CD4-positive, alpha-beta memory T cell (primary cell): ENCODE measurements around the gene WEE1. TPM values are rescaled to one million over a fixed set of nuclear protein-coding genes. Genes with fewer than 3 reads are reported as not detected.

Experiments
- CTCF ChIA-PET: fragments of 350-600 bp; sonication (Branson Sonifier 250); formaldehyde crosslinking; loops from one replicate; lab custom pipeline; 2021; ENCODE audit warnings: inconsistent platforms; ENCODE audit not compliant: partially characterized antibody; lab: Charles Lee
- POLR2A ChIA-PET: fragments of 350-600 bp; sonication (Branson Sonifier 250); formaldehyde crosslinking; loops from one replicate; lab custom pipeline; 2021; ENCODE audit not compliant: partially characterized antibody; lab: Charles Lee
- DNase-seq, 5 donors: peaks; one replicate each; pipeline versions ENCODE4 v3.0.0 to v3.0.0-alpha.2; 2020 to 2022; ENCODE audit warnings: mixed read lengths in 1 of 5
- H3K27ac ChIP-seq: one replicate; pipeline ENCODE4 v1.7.0; 2013; ENCODE audit warnings: low read depth, low read length
- H3K27me3 ChIP-seq: 2 replicates; pipeline ENCODE4 v1.7.0; 2013; ENCODE audit warnings: mild to moderate bottlenecking, low read length, moderate library complexity; ENCODE audit not compliant: insufficient read depth
- H3K36me3 ChIP-seq: 2 replicates; pipeline ENCODE4 v1.7.0; 2013; ENCODE audit warnings: mild to moderate bottlenecking, low read length, moderate library complexity; ENCODE audit not compliant: insufficient read depth
- H3K4me1 ChIP-seq: 2 replicates; pipeline ENCODE4 v1.7.0; 2013; ENCODE audit warnings: mild to moderate bottlenecking, low read length, moderate library complexity; ENCODE audit not compliant: insufficient read depth
- H3K4me3 ChIP-seq, 2 donors: one replicate each; pipeline ENCODE4 v1.7.0; 2013; ENCODE audit warnings: low read length in 2 of 2, mild to moderate bottlenecking in 1 of 2
- H3K9me3 ChIP-seq, 2 donors: one replicate each; pipeline ENCODE4 v1.7.0; 2013; ENCODE audit warnings: low read length in 2 of 2, control low read depth in 1 of 2; ENCODE audit not compliant: control insufficient read depth in 1 of 2
- H3K27ac Mint-ChIP-seq, 7 donors: one replicate each; pipeline ENCODE4 v1.8.0; 2020 to 2021; ENCODE audit warnings: mixed read lengths in 7 of 7, mild to moderate bottlenecking in 6 of 7, inconsistent platforms in 3 of 7, moderate library complexity in 3 of 7
- H3K27me3 Mint-ChIP-seq, 2 donors: one replicate each; pipeline ENCODE4 v1.8.0; 2020 to 2021; ENCODE audit warnings: mixed read lengths in 2 of 2
- H3K36me3 Mint-ChIP-seq, 2 donors: one replicate each; pipeline ENCODE4 v1.8.0; 2020 to 2021; ENCODE audit warnings: mixed read lengths in 2 of 2, inconsistent platforms in 1 of 2, mild to moderate bottlenecking in 1 of 2
- H3K4me1 Mint-ChIP-seq, 4 donors: one replicate each; pipeline ENCODE4 v1.8.0; 2020 to 2021; ENCODE audit warnings: mixed read lengths in 4 of 4, mild to moderate bottlenecking in 1 of 4
- H3K4me3 Mint-ChIP-seq, 8 donors: one replicate each; pipeline ENCODE4 v1.8.0; 2020 to 2021; ENCODE audit warnings: mixed read lengths in 8 of 8, mild to moderate bottlenecking in 7 of 8, moderate library complexity in 6 of 8, inconsistent platforms in 3 of 8
- H3K9me3 Mint-ChIP-seq, 8 donors: one replicate each; pipeline ENCODE4 v1.8.0; 2020 to 2021; ENCODE audit warnings: mixed read lengths in 8 of 8, mild to moderate bottlenecking in 5 of 8, inconsistent platforms in 3 of 8, moderate library complexity in 1 of 8
- intact Hi-C: fragments of 100-400 bp; cut with micrococcal nuclease; formaldehyde crosslinking; loops from one replicate; pipeline ENCODE4 v1.15.1; 2023
- polyA plus RNA-seq, 2 donors: library from polyadenylated mRNA; unstranded; fragments of 300-500 nt; fragmentation: Illumina TruSeq; gene quantifications; one replicate each; pipeline ENCODE4 v1.2.3, GENCODE V29; 2021
- total RNA-seq, 2 experiments: library from RNA; stranded (reverse); gene quantifications; one replicate each; pipeline ENCODE4 v1.2.3, GENCODE V29; 2021

WEE1 gene
- total and polyA plus RNA-seq, 4 experiments from 2014 or later: 5.8 to 11.7 (median 9.6) TPM

GRCh38 chr11:9625728-9626127 lies 52.3 kb downstream of the WEE1 start:
- no peak overlapping the region for H3K4me3 ChIP-seq
- intact Hi-C loops: no loop called here
- Mint-ChIP-seq H3K27me3 (peaks cover 0 to 2% of the 10 kb centered on the region in 2 donors), H3K9me3 (peaks cover 0 to 3% (median 0%) of the 10 kb centered on the region in 8 donors), H3K27ac (no peak overlapping the region), H3K4me1 (no peaks in the 10 kb centered on the region), H3K4me3 (no peak overlapping the region), H3K36me3 (no peaks in the 10 kb centered on the region)
- ChIA-PET POLR2A (no interaction called here), CTCF (no interaction called here)
- H3K27ac ChIP-seq: no peak overlapping the region
- H3K4me1 ChIP-seq: no peaks in the 10 kb centered on the region
- no peaks in the 10 kb centered on the region for H3K36me3 ChIP-seq
- no peaks in the 10 kb centered on the region for H3K27me3 ChIP-seq
- H3K9me3 ChIP-seq: no peaks in the 10 kb centered on the region
- no peak for DNase-seq

GRCh38 chr11:9626496-9627394 lies 53.3 kb downstream of the WEE1 start:
- DNase-seq: no peak
- Mint-ChIP-seq H3K27me3 (peaks cover 0 to 3% of the 10 kb centered on the region in 2 donors), H3K36me3 (no peaks in the 10 kb centered on the region), H3K9me3 (peaks cover 0 to 3% (median 0%) of the 10 kb centered on the region in 8 donors), H3K27ac (no peak overlapping the region), H3K4me3 (no peak overlapping the region), H3K4me1 (no peaks in the 10 kb centered on the region)
- Histone ChIP-seq H3K27me3 (no peaks in the 10 kb centered on the region), H3K4me3 (no peak overlapping the region), H3K4me1 (no peaks in the 10 kb centered on the region), H3K27ac (no peak overlapping the region), H3K9me3 (no peaks in the 10 kb centered on the region), H3K36me3 (no peaks in the 10 kb centered on the region)
- POLR2A ChIA-PET: no interaction called here
- CTCF ChIA-PET: no interaction called here
- intact Hi-C loops: no loop called here

- ChIA-PET POLR2A (no interaction called here), CTCF (interaction anchor here (1.0 to 1.6 kb wide), 3 partner anchors 15 to 94 kb away, joined by 3 to 4 read pairs (median 3); no protein-coding TSS in a partner anchor)
- Mint-ChIP-seq H3K27ac (no peak overlapping the region), H3K36me3 (no peaks in the 10 kb centered on the region), H3K4me1 (no peaks in the 10 kb centered on the region), H3K9me3 (peaks cover 0 to 3% (median under 1%) of the 10 kb centered on the region in 8 donors), H3K27me3 (peaks cover 0 to 3% of the 10 kb centered on the region in 2 donors), H3K4me3 (no peak overlapping the region)
- DNase-seq: no peak
- Histone ChIP-seq H3K27ac (no peak overlapping the region), H3K4me3 (no peak overlapping the region), H3K4me1 (no peaks in the 10 kb centered on the region), H3K27me3 (no peaks in the 10 kb centered on the region), H3K9me3 (no peaks in the 10 kb centered on the region), H3K36me3 (no peaks in the 10 kb centered on the region)
- intact Hi-C loops: no loop called here
These were observed 55.6 kb downstream of the WEE1 start for GRCh38 chr11:9629064-9629463.

- POLR2A ChIA-PET: no interaction called here
- intact Hi-C loops: no loop called here
- Histone ChIP-seq H3K4me3 (no peak overlapping the region), H3K9me3 (no peaks in the 10 kb centered on the region), H3K27me3 (no peaks in the 10 kb centered on the region), H3K4me1 (no peaks in the 10 kb centered on the region), H3K36me3 (no peaks in the 10 kb centered on the region), H3K27ac (no peak overlapping the region)
- no peaks in the 10 kb centered on the region for H3K4me1 Mint-ChIP-seq
- no peaks in the 10 kb centered on the region for H3K36me3 Mint-ChIP-seq
- peaks cover 0 to 3% (median 0%) of the 10 kb centered on the region in 8 donors for H3K9me3 Mint-ChIP-seq
- H3K27ac Mint-ChIP-seq: no peak overlapping the region
- peaks cover 0 to 3% of the 10 kb centered on the region in 2 donors for H3K27me3 Mint-ChIP-seq
- H3K4me3 Mint-ChIP-seq: no peak overlapping the region
- CTCF ChIA-PET: no interaction called here
- no peak for DNase-seq
These were observed 60.2 kb downstream of the WEE1 start for GRCh38 chr11:9633679-9634078.

- no peaks in the 10 kb centered on the region for H3K9me3 ChIP-seq
- no peaks in the 10 kb centered on the region for H3K4me1 Mint-ChIP-seq
- H3K36me3 Mint-ChIP-seq: no peaks in the 10 kb centered on the region
- H3K4me3 ChIP-seq: no peak overlapping the region
- POLR2A ChIA-PET: no interaction called here
- H3K4me3 Mint-ChIP-seq: no peak overlapping the region
- H3K36me3 ChIP-seq: no peaks in the 10 kb centered on the region
- no peaks in the 10 kb centered on the region for H3K4me1 ChIP-seq
- CTCF ChIA-PET: interaction anchor here (0.9 kb wide), 1 partner anchor 24 kb away, joined by 3 read pairs; no protein-coding TSS in a partner anchor
- peaks cover 0 to 1% of the 10 kb centered on the region in 2 donors for H3K27me3 Mint-ChIP-seq
- no peaks in the 10 kb centered on the region for H3K27me3 ChIP-seq
- peaks cover 0 to 3% (median 0%) of the 10 kb centered on the region in 8 donors for H3K9me3 Mint-ChIP-seq
- no peak overlapping the region for H3K27ac Mint-ChIP-seq
- no peak for DNase-seq
- intact Hi-C loops: no loop called here
- H3K27ac ChIP-seq: no peak overlapping the region
These were observed 63.2 kb downstream of the WEE1 start for GRCh38 chr11:9636691-9637090.

GRCh38 chr11:9639099-9639498 lies 65.6 kb downstream of the WEE1 start:
- no peak overlapping the region for H3K4me3 Mint-ChIP-seq
- no peaks in the 10 kb centered on the region for H3K9me3 ChIP-seq
- no peaks in the 10 kb centered on the region for H3K36me3 Mint-ChIP-seq
- ChIA-PET CTCF (interaction anchor here (1.6 kb wide), 1 partner anchor 27 kb away, joined by 6 read pairs; no protein-coding TSS in a partner anchor), POLR2A (no interaction called here)
- H3K27me3 ChIP-seq: no peaks in the 10 kb centered on the region
- DNase-seq: no peak
- no peaks in the 10 kb centered on the region for H3K4me1 Mint-ChIP-seq
- H3K4me1 ChIP-seq: no peaks in the 10 kb centered on the region
- no peaks in the 10 kb centered on the region for H3K9me3 Mint-ChIP-seq
- intact Hi-C loops: no loop called here
- no peak overlapping the region for H3K27ac ChIP-seq
- no peak overlapping the region for H3K27ac Mint-ChIP-seq
- H3K36me3 ChIP-seq: no peaks in the 10 kb centered on the region
- no peak overlapping the region for H3K4me3 ChIP-seq
- H3K27me3 Mint-ChIP-seq: peaks cover 0 to 3% of the 10 kb centered on the region in 2 donors
